Stimulated activated CD8-positive, alpha-beta memory T cell treated with anti-CD3 and anti-CD28 coated beads, Interleukin-12 subunit alpha, Interleukin-12 subunit beta, amount 100 ng/mL, for 24 hours (primary cell): Measurements from ENCODE around the gene BRMS1.
"Not testable (repeated sequence)": the region's sequence is repeated elsewhere in the genome, so short reads cannot be mapped to it uniquely, and the experiment has no call there.

Source experiments
- DNase-seq: peaks from one replicate; pipeline ENCODE4 v3.0.0-alpha.2; 2020; ENCODE audit errors: extremely low read depth

The BRMS1 gene

DNA sequence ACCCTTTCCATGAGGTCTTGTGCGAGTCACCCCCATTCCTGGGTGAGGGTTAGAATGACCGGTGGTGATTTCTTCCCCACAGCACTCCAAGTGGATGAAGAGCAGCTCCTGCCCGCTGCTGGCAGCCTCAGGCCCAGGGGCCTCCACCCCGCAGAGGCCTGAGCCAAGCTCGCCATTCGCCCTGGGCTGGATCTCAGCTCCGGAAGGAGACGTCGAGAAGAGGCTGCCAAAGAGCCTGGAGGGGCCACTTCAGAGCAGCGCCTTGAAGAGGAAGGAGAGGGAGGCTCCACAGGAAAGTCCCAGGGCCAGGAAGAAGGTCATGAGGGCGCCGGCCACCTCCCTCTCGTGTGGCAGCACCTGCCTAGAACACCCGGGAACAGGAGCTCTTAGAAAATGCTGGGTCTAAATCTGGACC lies 18.3 kb upstream of the BRMS1 start:
- DNase-seq: no peak

DNA sequence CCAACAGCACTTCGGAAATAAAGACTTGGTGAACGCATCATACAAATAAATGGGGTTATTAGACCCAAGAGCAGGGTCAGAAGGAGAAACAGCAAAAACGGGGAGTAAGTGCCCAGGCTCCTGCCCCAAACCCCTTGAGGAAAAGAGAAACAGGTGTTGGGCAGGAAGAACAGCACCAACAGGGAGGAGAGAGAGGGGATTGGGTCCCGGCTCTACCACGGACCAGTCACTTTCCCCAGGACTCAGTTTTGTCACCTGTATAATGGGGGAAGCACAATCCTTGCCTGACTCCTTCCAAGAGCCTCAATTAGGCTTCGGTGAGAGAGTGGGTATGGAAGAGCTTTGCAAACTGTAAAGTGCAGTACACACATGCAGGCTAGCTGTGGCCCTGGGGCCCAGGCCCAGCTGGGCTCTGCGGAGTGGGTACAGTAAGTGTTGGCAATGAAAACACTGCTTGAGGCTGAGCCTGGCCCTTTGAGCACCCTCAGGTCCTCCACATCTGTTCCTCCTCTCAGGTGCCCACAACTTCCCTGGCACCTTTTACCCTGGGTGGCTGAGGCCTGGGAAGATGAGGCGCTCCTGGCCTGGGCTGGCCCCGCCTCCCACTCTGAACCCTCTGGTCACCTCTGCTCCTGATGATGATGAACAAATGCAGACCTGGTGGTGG lies 17.7 kb upstream of the BRMS1 start:
- no peak for DNase-seq

DNA sequence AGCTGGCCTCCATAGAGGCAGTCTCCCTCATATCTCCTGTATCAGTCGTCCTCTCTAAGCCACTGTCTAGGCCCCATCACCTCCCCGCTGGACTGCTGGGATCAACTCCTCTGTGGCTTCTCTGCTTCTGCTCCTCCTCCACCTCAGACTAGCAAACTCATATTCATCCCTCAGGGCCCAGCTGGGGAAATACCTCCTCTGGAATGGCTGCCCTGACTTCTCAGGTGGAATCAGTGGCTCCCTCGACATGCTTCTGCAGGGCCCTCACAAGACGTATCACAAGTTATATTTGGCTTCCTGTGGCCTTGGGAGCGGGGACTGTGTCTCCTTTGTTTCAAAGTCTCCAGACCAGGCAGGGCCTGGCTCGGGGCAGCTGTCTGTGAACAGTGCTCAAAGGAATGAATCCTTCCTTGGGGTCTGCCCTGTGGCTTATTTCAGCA lies 16.6 kb upstream of the BRMS1 start:
- no peak for DNase-seq

DNA sequence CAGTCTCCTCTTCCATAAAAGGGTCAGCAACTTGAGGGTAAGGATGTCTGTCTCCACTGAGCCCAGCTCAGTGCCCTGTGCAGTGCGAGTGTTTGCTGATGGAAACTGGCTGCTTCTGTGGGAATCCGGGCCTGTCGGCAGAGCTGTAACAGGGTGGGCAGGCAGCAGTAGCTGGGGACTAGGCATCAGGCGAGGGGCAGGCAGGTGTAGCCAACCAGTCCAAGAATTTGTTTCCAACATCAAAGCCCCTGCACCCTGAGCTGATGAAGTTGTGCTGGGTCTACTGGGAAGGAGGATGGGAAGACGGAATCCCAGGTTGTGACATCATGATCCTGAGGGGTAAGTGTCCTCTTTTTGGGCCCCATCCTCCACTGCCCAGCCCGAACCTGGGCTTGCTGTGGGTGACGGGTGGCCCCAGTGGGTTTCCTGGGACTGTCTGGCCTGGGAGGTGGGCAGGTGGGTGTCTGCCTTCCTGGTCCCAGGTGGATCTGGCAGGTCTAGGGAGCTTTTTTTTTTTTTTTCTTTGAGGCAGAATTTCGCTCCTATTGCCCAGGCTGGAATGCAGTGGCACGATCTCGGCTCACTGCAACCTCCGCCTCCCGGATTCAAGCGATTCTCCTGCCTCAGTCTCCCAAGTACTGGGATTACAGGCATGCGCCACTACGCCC lies 15.6 kb upstream of the BRMS1 start:
- no peak for DNase-seq

GRCh38 chr11:66359662-66360087 lies 14.8 kb upstream of the BRMS1 start:
- no peak for DNase-seq

DNA sequence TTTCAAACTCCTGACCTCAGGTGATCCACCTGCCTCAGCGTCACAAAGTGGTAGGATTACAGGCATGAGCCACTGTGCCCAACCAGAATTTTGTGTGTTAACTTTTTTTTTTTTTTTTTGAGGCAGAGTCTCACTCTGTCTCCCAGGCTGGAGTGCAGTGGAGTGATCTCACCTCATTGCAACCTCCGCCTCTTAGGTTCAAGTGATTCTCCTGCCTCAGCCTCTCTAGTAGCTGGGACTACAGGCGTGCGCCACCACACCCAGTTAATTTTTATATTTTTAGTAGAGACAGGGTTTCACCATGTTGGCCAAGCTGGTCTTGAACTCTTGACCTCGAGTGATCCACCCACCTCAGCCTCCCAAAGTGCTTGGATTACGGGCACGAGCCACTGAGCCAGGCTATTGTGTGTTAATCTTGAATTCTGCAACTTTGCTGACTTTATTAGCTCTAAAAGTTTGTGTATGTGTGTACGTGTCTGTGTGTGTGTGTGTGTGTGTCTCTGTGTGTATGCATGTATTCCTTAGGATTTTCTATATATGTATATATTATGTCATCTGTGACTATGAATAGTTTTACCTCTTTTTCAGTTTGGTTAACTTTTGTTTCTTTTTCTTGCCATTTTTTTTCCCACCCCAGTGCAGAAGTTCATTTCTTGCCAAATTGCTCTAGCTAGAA lies 5.8 kb upstream of the BRMS1 start:
- DNase-seq: not testable (repeated sequence)

GRCh38 chr11:66349084-66349386 lies 4.1 kb upstream of the BRMS1 start:
- no peak for DNase-seq

- DNase-seq: peak; percentile 57
These were observed 2.7 kb upstream of the BRMS1 start, which contains the start of gene B4GAT1 for GRCh38 chr11:66347425-66348276. B4GAT1 (minus strand) TSS chr11:66347629; CDS start chr11:66347545, 84 bp downstream.

- no peak for DNase-seq
These were observed 1.8 kb upstream of the BRMS1 start for GRCh38 chr11:66346476-66347424.

GRCh38 chr11:66345316-66345649 lies 379 bp upstream of the BRMS1 start:
- DNase-seq: no peak

GRCh38 chr11:66343176-66343575 lies 1.7 kb downstream of the BRMS1 start:
- DNase-seq: no peak

GRCh38 chr11:66341502-66342126 lies 3.3 kb downstream of the BRMS1 start:
- DNase-seq: no peak

DNA sequence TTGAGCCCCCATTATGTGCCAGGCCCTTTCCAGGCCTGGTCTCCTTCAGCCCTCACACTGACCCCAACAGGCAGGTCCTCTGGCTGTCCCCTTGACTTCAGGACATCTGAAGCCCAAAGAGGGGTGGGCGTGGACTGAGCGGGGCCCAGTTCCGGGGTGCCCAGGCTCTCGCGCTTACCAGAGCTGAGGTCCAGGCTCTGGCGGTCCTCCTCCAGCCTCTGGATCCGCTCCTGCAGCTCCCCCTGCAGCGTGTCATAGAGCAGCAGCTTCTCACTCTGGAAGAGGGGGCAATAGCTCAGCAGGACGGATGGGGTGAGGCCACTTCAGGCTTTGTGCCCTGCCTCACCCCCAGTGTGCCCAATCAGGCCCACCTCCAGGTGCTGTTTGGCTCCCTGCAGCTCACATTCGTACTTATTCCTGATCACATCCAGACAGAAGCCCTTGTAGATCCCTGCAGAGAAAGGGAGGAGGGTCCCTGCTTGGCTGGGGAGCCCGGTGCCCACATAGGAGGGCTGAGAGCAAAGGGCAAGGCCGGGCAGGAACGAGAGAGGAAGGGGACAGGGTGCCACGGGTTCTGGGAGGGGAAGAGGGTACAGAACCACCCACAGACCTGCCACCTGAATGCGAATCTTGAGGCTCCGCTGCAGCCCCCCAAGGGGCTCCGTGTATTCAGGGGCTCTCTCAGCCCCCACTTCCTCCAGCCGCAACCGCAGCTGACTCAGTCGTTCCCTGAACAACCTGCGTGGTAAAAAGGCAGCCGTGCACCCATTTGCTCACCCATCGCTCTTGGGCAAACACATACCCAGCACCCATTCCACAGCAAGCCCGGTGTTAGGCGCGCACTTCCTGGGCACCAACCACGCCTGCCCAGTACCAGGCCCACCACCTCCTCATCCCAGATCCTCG lies 4.1 kb downstream of the BRMS1 start:
- no peak for DNase-seq

- no peak for DNase-seq
These were observed 5.0 kb downstream of the BRMS1 start for GRCh38 chr11:66339686-66340483.

GRCh38 chr11:66339162-66339675 lies 5.7 kb downstream of the BRMS1 start:
- DNase-seq: no peak

- DNase-seq: no peak
These were observed 6.4 kb downstream of the BRMS1 start for GRCh38 chr11:66338276-66339161.

DNA sequence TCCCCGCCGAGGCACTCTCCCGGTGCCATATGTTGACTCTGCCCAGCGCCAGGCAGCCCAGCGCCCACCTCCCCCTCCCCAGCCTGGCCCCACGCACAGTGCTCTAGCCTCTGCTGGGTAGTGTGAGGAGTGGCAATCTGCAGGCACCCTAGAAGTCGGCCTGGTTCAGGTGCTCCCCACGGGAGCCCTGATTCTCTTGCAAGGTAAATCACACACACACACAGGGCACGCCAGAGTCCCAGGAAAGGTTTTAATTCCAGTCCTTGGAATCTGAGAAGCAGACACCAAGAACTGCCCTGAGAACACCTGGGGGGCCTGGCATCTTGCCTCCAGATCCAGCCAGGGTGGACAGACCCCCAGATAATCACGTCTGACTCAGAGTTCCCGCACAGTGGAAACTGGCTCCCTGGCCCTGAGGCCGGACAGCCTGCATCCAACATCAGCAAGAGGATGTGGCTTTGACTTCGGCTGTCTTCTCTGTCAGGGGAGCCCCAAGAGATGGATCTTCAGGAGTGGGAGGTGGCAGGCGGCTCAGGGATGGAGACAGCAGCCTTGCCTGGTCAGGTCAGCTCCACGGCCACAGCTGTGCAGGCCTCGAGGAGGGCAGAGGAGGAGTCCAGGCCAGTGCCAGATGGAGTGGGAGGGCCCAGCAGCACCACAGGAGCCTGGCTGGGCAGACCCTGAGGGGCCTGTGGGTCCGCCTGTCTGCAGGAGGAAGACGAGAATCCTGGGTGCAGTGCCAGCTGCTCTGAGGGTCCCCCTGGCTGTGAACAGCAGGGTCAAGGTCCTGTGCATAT lies 7.6 kb downstream of the BRMS1 start:
- DNase-seq: no peak
